ENCODE results near the gene B4GALT1.

B4GALT1 gene

DNA sequence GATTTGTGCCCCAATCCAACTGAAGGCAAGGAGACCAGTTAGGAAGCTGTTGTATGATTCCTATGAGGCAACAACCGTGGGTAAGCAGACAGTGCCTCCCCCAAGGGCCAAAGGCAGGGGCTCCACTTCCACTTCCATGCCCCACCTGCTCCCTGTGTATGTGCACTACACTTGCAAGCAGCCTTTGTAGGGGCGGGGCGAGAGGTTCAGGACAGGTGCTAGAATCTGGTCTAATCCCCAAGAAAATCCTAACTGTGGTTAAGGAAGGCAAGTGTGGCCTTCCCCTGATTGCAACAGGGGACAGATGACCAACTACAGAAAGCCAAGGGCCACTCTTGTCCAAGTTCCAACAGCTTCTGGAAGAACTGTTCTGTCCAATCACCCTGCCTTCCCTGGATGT is 41.7 kb downstream of the B4GALT1 start:
- no peak for DNase-seq (ENCODE audit: low read depth in 1 of 2, low spot score in 1 of 2)

- DNase-seq (ENCODE audit: low read depth in 1 of 2, low spot score in 1 of 2) = no peak
These were observed 42.3 kb downstream of the B4GALT1 start for GRCh38 chr9:33124751-33125381.

- DNase-seq (ENCODE audit: low read depth in 1 of 2, low spot score in 1 of 2) = no peak
These were observed 43.1 kb downstream of the B4GALT1 start for GRCh38 chr9:33124046-33124445.

- DNase-seq (ENCODE audit: low read depth in 1 of 2, low spot score in 1 of 2) = no peak
These were observed 43.6 kb downstream of the B4GALT1 start for GRCh38 chr9:33123407-33124031.

DNA sequence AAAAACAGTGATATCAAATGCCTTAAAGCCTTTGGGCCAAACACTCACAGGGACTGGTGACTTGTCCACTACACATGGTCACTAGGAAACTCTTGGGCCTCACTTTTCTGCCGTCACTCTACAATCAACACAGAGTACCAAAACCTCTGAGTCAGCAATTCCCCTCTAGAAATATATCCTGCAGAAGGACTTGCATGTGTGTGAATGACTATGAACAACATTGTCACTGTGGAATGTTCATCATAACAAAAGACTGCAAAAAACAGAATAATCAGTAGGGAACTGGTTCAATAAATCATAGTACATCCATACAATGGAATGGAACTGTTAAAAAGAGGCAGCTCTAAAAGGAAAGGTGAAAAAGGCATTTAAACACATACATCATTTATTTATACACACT is 46.5 kb downstream of the B4GALT1 start:
- DNase-seq (ENCODE audit: low read depth in 1 of 2, low spot score in 1 of 2) = no peak

DNA sequence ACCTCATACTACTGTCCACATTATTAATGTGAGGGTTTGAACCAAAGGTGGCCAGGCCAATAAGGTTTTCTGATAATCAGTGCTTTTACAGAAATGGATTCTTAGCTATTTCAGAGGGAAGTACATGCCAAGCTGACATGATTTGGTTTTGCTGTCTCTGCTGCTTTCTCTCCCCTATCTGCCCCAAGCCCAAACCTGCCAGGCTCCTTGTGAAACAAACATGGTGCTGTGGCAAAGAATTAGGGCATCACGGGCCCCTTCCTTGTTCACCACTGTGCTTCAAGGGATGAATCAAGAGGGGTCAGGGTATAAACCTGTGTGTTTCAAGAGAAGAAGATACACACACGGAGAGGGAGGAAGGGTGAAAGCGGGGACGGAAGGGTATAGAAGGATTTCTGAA is 49.3 kb downstream of the B4GALT1 start:
- no peak for DNase-seq (ENCODE audit: low read depth in 1 of 2, low spot score in 1 of 2)

DNA sequence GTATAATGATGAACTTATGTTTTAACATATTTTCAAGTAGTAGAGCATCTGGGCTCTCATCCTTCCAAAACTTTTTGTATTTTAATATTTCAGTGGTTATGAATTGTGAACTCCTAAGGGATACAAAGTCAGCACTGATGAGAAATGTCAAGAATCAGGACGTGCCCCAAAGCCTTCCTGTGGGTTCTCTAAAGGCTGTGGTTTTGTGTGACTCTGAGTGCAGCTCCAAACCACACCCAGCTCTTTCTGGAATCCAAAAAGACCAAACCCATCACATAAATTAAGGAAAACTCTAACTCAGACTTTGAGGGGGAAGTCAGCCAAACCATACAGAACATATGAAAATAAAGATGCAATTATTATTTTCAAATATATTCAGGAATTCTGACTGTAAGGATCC is 49.8 kb downstream of the B4GALT1 start:
- no peak for DNase-seq (ENCODE audit: low read depth in 1 of 2, low spot score in 1 of 2)

GRCh38 chr9:33116860-33117259 is 50.3 kb downstream of the B4GALT1 start:
- no peak for DNase-seq (ENCODE audit: low read depth in 1 of 2, low spot score in 1 of 2)

DNA sequence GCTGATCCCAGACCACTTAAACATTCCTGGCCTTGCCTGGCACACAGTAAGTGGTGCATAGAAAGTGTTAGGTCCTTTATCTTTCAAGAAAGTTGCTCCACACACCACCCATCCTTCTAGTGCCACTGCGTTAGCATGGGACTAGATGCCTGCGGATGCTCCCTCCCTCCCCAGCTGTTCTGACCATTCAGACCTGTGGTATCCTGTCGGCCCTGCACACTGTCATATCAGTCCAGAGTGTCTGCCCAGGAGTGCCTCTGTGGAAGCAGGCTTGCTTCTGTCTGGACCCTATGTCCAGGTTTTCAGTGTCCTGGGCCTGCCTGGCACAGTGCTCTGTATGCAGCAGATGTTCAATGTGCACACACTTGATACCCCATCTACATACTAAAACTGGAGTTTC is 52.4 kb downstream of the B4GALT1 start:
- no peak for DNase-seq (ENCODE audit: low read depth in 1 of 2, low spot score in 1 of 2)

- DNase-seq (ENCODE audit: low read depth in 1 of 2, low spot score in 1 of 2) = no peak
These were observed 53.2 kb downstream of the B4GALT1 start for GRCh38 chr9:33113799-33114547.

DNA sequence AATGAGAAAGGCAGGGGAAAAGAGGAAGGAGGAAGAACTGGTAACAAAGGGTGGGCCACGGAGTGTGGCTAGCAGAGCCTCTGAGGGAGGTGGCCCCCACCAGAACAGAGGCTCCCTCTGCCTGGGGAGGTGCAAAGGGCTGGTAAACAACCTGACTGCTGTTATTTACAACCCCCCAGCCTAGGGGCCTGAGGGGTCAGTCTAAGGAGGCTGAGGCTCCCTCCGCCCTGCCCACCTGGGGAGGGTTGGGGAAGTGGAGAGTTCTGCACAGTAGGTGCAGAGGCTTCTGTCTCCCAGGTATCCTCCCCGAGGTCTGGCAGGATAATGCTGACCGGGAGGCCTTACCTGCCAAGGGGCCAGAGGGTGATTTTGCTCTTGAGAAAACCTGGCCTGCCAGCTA is 55.0 kb downstream of the B4GALT1 start:
- no peak for DNase-seq (ENCODE audit: low read depth in 1 of 2, low spot score in 1 of 2)

DNA sequence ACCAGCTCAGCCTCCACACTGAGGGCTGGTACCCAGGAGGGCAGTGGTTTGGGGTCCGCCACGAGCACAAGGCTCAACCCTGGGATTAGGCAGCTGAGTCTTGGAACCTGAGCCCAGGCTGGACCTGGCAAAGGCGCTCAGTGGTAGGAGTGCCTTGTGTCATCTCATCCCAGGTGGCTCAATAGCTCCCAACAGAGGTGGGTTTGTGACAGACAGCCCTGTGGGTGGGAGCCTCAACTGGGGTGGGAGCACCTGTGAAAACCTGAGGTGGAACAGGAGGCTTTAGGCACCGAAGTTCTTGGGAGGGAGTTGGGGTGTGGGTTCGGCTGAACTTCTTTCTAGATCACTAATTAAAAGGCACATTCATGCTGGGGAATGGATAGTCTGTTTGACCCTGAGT is 55.5 kb downstream of the B4GALT1 start:
- DNase-seq (ENCODE audit: low read depth in 1 of 2, low spot score in 1 of 2) = no peak

GRCh38 chr9:33110686-33111085 is 56.5 kb downstream of the B4GALT1 start:
- no peak for DNase-seq (ENCODE audit: low read depth in 1 of 2, low spot score in 1 of 2)

DNA sequence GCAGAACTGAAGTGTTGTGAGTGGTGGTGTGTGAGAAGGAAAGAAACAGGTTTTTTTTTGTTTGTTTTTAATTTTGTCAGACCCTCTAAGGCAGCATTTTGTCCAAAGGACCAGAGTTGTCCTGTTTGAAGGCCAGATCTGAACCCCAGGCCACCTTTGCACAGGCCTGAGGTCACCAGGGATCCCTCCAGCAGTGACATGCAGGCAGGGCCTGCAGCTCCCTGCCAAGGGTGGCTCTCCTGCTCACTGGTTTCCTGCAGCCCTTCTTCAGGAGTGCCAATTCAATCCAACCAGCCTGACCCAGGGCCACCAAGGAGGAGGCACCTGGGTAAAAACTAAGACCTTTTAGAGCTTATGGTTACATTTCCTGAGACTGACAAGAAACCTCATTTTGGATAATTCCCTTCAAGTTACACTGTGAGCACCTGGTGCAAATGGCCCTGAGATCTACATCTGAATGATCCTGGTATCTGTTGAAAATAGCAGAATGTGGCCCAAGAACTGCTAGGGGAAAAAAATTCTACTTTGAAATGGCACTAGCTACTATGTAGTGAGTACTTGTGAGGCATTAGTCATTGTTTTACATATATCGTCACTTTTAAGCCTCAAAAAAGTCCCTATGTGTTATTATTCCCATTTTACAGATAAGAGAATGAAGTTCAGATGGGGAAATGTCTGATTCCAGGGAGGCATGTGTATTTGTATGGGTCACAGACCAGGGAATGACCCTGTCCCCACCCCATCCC is 57.1 kb downstream of the B4GALT1 start:
- DNase-seq (ENCODE audit: low read depth in 1 of 2, low spot score in 1 of 2) = no peak

DNA sequence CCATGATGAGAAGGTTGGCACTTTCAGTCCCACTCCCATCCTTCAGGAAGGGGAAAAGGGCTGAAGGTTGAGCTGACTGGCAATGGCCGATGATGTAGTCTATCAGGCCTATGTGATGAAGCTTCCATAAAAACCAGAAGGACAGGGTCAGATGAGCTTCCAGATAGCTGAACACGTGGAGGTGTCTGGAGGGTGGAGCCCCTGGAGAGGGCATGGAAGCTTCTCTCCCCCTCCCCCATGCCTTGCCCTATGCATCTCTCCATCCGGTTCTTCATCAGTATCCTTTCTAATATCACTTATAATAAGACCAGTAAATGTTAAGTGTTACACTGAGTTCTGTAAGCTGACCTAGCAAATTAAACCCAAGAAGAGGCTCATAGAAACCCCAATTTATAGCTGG is 58.0 kb downstream of the B4GALT1 start:
- no peak for DNase-seq (ENCODE audit: low read depth in 1 of 2, low spot score in 1 of 2)

DNA sequence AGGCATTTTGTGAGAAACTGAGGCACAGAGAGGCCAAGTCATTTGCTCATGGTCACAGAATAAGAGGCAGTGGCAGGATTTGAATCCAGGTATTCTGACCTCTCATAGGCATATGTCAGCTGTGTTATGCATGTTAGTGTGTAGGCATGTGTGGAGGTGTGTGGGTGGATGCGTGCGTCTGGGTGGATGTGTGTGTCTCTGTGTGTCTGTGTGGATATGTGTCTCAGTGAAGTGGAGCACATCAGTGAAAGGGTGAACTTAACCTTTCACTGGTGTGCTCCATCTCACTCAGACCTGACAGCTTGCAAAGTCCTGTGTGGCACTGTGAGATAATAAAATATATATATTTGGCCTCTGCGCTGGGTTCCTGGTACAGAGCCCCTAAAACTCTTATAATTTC is 58.7 kb downstream of the B4GALT1 start:
- no peak for DNase-seq (ENCODE audit: low read depth in 1 of 2, low spot score in 1 of 2)

DNA sequence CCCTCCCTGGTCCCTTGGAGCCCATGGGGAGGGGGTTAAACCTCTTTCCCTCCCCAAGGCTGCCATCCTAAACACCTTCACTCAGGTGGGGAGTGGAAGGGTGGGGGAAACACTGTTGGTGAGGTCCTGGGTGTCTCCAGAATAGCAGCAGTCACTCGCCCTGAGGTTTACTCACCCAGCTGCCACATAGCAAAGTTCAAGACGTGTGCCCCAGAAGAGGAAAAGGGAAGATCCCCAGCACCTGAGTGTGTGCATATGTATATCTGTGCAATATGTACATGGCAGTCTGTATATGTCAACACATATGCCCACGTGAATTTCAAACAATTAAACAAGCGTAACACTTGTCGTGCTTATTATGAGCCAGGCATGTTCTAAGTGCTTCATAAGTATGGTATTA is 59.4 kb downstream of the B4GALT1 start:
- DNase-seq (ENCODE audit: low read depth in 1 of 2, low spot score in 1 of 2) = no peak

- no peak for DNase-seq (ENCODE audit: low read depth in 1 of 2, low spot score in 1 of 2)
These were observed 60.1 kb downstream of the B4GALT1 start for GRCh38 chr9:33106827-33107621.

DNA sequence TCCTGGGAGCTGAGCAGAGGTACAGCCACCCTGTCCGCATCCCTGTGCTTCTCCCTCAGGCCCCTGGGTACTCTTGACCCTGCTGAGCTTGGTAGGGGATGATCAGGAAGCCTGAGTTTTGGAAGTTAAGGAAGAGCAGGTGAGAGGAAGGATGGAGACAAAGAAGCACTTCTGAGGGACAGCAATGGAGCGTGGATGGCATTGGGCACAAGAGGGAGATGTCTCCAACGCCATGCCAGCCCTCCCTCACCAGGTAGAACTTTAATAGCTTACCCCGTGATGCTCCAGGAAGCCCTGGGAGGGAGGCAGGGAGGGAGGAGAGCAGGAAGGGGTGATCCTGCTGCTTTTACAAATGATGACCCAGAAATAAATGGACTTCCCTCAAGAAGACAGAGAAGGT is 60.8 kb downstream of the B4GALT1 start:
- DNase-seq (ENCODE audit: low read depth in 1 of 2, low spot score in 1 of 2) = no peak

- no peak for DNase-seq (ENCODE audit: low read depth in 1 of 2, low spot score in 1 of 2)
These were observed 61.2 kb downstream of the B4GALT1 start for GRCh38 chr9:33105959-33106358.

GRCh38 chr9:33105504-33105903 is 61.6 kb downstream of the B4GALT1 start:
- DNase-seq (ENCODE audit: low read depth in 1 of 2, low spot score in 1 of 2) = no peak
